WI38 (cell line): Measurements from ENCODE around the gene TMEM132D.

Experiments
- H3K4me3 ChIP-seq: 2 replicates; pipeline ENCODE4 v1.5.1; 2011; ENCODE audit warnings: low read depth, mild to moderate bottlenecking, control low read depth, low read length
- CTCF ChIP-seq: IDR thresholded peaks from 2 replicates; pipeline ENCODE4 v1.5.1; 2012; ENCODE audit warnings: low read depth, mild to moderate bottlenecking, control low read depth, low read length

Gene TMEM132D

GRCh38 chr12:129854591-129854990, 49.2 kb downstream of the TMEM132D start:
- H3K4me3 ChIP-seq = no peak overlapping the region
- no peak for TF ChIP-seq CTCF

- no peak overlapping the region for H3K4me3 ChIP-seq
- TF ChIP-seq CTCF = no peak
These were observed 52.5 kb downstream of the TMEM132D start for GRCh38 chr12:129851296-129851695.

- TF ChIP-seq CTCF = no peak
These were observed 54.9 kb downstream of the TMEM132D start for GRCh38 chr12:129848876-129849275.

GRCh38 chr12:129847063-129847462, 56.8 kb downstream of the TMEM132D start:
- no peak overlapping the region for H3K4me3 ChIP-seq
- TF ChIP-seq CTCF = no peak

More at GRCh38 chr12:129848876-129849275, 54.9 kb downstream of the TMEM132D start:
- H3K4me3 ChIP-seq = no peak overlapping the region

GRCh38 chr12:129844662-129845220, 59.1 kb downstream of the TMEM132D start:
- TF ChIP-seq CTCF = no peak
- H3K4me3 ChIP-seq = no peak overlapping the region

GRCh38 chr12:129841251-129841650, 62.6 kb downstream of the TMEM132D start:
- H3K4me3 ChIP-seq = no peak overlapping the region
- no peak for TF ChIP-seq CTCF

- no peak overlapping the region for H3K4me3 ChIP-seq
- no peak for TF ChIP-seq CTCF
These were observed 63.5 kb downstream of the TMEM132D start for GRCh38 chr12:129840145-129840884.
